RPMI7951 (cell line): ENCODE results near the gene NRL. TPM values are rescaled to one million over a fixed set of nuclear protein-coding genes. Genes with fewer than 3 reads are reported as not detected.

Experiments
- DNase-seq: peaks from one replicate; pipeline ENCODE4 v3.0.0-alpha.2; 2012; ENCODE audit warnings: low read depth
- total RNA-seq: library from RNA; depleted of rRNA; stranded (reverse); fragments of >200 nt; shearing (Covaris generic); gene quantifications from 2 replicates; pipeline ENCODE4 v1.2.3, GENCODE V29; 2014

The NRL gene
- total RNA-seq, 1 experiment from 2014 or later: 0.60 TPM

DNA sequence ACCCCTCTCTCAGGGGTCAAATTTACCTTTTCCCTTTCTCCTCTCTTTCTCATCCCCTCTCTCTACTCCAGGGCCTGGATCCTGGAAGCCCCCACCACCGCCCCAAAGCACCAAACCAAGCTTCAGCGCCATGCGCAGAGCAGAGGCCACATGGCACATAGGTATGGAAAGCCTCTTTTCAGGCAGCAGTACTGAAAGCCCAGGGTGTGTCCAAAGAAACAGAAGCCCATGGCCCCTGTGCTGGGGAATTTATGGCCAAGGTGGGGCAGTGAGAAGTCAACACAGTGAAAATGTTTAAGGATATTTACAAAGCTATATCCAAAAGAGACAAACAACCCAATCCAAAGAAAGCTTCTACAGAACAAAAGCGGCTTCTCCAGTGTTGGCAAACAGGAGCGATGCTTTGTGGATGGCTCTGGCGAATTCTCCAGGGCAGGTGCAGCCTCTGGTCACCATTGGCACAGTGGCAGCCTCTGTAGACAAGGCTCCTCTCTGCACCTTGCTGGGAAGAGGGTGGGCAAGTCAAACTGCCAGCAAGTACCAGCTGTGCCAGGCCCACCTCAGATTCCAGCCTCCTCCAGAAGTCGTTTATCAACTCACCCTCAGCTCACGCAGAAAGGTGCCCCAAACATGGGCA is 48.1 kb downstream of the NRL start:
- DNase-seq: no peak

DNA sequence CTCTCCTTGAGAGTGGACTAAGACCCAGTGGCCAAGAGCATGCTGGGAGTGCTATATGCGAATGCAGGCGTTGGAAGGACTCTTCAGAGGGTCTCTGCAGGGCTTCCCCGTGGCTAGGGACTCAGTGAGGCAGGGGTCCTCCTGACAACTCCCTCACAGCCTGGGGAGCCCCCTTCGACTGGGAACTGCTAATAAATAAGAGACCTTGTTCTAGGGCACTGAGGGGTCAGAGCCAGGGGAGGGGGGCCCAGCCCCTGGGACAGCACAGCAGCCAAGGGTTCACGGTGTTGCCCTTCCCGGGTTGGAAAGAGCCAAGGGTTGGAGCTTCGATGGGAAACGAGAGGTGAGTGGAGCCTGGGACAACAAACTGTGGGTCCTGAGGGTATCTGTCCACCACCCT is 49.3 kb downstream of the NRL start:
- DNase-seq: no peak

DNA sequence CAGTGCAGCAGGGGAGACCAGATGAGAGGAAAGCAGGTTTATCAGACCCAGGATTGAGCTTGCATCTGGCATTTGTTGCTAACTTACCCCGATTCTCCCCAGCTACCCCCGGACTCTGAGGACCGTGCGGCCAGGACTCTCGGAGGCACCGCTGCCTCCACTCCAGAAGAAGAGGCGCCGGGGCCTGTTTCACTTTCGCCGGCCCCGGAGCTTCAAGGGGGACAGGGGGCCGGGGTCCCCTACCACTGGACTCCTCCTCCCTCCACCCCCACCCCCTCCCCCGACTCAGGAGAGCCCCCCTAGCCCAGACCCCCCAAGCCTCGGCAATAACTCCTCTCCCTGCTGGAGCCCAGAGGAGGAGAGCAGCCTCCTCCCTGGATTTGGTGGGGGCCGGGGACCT is 49.9 kb downstream of the NRL start:
- no peak for DNase-seq

DNA sequence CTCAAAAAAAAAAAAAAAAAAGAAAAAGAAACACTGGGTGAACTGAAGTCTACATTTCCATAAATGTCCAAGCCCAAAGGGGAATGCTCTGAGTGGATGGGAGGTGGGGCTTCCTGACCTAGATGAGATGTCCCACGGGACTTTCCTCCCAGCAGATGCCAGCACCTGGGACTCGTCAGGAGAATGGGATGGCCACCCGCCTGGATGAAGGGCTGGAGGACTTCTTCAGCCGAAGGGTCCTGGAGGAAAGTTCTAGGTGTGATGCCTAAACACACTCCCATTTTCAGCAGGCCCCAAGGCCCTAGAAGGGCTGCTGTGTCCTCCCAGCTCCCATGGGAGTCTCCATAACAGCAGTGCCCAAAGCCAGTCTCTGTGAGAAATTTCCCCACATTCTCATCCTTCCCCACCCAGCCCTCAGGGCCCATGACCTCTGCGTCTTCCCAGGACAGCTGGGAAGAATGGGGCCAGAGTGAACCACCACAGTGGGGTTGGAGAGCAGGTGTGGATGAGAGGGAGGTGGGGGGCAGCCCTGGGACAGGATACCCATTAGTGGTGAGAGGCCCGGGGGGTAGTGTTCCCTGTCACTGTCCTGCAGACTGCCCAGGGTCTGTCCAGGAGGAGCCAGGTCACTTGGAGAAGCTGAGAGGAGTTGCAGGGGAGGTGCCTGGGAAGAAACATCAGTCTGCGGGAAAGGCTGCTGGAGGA is 50.5 kb downstream of the NRL start:
- DNase-seq: no peak

DNA sequence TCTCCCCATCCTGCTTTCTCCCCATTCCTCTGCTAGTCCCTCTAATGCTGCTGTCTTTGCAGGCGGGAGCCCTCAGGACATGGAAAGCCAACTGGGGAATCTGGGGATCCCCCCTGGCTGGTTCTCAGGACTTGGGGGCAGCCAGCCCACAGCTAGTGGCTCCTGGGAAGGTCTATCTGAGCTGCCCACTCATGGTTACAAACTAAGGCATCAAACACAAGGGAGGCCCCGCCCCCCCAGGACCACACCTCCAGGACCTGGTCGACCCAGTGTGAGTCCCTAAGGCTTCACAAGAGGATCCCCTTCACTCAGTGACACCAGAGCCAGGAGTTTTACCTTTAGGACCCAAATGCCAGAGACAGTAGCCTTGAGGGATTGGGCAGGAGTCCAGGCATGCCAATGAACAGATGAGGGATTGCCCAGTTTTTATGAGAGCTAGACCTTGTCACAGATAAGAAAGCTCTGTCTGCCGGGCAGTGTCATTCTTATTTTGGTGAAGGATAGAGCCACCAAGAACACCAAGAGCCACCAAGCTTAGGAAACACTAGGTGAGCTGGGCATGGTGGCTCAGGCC is 51.4 kb downstream of the NRL start:
- no peak for DNase-seq

DNA sequence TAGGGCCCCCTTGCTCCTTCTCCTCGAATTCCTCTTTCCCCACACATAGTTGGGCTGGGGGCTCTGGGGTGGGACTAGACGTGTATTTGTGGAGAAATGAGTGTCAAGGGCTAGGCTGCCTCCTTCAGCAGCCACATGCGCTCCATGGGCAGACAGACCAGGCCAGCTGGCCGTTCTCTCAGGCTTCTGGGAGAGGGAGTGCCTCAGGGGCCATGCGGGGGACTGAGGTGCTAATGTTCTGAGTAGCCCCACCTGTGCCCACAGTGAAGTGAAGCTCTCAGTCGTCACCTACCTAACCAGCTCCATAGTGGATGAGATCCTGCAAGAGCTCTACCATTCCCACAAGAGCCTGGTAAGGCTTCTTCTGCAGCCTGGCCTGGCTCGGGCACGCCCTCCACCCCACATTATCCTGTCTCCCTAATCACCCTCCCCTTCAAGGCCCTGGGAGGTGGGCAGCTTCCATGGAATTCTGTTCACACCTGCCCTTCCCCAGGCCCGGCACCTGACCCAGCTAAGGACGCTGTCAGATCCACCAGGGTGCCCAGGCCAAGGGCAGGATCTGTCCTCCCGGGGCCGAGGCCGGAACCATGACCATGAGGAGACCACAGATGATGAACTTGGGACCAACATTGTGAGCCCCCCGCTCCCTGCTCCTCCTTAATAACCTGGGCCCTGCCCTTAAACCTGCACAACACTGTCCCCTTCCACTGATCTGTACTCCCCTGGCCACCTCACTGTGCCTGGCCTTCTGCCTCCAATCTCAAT is 52.4 kb downstream of the NRL start:
- no peak for DNase-seq

DNA sequence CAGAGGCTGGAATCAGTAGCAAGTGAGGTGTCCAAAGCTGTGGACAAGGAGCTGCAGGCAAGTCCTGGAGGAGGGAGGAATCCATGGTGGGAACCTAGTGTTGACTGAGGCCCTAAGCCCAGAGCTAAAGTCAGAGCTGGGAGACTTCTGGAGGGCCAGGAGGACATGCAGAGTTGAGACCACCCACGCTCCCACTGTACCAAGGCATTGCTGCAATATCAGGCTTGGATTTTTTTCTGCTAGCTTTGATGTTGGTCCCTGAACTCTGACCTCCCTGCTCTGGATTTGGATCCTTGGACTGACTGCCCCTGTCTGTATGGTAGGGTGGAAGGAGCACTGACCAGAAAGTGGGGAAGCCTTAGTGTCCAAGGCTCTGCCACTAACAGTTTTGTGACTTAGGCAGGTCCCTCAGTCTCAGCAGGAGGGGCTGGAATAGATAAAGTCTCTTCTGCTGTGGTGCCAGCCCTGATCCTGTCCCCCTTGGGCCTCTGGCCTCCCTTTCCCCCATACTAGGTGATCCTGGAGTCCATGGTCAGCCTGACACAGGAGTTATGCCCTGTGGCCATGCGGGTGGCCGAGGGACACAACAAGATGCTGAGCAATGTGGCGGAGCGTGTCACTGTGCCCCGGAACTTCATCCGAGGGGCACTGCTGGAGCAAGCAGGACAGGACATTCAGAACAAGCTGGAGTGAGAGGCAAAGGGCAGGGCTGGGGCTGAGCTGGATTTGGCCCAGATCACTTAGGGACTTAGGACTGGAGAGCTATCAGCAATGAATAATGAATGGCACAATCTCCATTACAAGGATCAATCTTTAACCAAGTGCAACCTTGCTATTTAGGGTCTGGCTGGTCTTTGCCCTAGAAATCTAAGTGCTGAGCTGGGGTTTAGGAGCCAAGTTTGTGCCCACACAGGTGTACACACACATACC is 53.5 kb downstream of the NRL start:
- DNase-seq: no peak

DNA sequence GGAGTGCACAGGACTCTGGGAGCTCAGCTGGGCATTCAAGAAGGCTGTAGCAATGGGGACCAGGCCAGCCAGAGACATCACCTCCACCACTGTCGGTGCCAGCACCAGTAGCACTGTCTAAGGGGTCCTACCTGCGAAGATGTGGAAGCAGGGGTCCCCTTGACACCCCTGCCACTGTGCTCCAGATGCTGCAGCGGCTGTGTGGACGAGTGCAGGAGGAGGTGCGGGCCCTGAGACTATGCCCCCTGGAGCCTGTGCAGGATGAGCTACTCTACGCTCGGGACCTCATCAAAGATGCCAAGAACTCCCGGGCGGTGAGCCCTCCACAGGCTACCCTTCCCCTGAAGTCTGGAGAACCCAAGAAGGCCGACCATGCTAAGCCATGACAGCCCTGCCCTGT is 54.3 kb downstream of the NRL start:
- DNase-seq: no peak

DNA sequence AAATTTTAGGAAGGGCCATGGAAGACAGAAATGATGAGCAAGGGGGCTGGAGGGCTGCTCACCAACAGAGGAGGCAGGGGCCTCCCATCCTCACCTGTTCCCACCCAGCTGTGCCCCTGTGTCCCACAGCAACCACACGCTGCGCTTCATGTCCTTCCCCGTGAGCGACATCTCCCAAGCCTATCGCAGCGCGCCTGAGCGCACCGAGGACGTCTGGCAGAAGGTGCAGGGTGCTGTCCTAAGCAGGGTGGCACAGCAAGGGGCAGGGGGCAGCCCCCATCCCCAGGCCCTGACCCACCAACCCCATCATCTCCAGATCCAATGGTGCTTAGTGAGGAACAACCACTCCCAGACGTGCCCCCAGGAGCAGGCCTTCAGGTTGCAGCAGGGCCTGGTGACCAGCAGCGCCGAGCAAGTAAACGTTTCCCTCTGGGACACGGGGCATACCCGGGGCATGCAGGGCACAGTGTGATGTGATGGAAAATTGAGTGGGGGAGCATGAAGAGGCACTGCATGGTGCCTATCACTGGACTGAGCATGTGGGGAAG is 54.8 kb downstream of the NRL start:
- DNase-seq: no peak

DNA sequence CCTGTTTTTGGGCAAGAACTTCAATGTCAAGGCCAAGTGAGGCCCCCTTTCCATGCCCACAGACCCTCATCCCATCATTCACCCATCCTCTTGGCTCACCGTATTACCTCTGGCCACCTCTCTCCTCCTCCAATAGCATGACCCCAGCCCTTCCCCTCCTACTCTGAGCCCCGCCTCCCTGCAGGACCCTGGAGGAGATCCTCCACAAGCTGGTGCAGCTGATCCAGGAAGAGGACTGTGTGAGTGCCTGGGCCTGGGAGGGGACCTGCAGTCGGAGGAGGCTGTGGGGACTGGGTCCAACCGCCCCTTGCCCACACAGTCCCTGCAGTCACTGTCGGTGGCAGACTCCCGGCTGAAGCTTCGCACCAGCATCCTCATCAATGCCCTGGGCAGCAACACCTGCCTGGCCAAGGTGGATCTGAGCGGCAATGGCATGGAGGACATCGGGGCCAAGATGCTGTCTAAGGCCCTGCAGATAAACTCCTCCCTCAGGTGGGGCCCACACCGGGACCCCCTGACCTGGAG is 55.7 kb downstream of the NRL start:
- no peak for DNase-seq

DNA sequence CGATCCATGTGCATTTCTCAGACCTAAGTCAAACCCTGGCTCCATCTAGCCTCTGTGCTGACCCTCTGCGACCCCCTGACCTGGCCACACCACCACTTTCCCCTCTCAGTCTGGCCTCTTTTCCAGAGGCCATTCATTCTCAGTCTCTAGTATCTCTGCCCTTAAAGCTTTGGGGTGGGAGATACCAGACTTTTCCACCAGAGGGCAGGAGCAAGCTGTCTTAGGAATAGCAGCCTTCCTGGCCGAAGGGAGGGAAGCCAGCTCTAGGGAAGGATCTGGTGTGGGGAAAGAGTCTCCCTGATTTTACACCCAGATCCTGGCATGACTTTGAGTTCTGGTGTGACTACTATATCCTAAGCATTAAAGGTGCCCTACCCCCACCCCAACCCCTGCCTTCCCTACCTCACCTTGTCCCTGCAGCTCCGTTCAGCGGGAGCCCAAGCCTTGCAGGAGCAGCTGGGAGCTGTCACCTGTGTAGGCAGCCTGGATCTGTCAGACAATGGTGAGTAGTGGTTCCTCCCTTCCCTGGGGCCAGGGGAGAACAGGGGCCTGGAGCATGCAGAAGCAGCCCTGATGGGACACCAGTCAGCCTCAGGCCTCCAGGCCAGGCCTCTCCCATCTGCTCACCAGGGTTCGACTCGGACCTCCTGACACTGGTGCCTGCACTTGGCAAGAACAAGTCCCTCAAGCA is 56.3 kb downstream of the NRL start:
- peak; percentile 65 for DNase-seq

DNA sequence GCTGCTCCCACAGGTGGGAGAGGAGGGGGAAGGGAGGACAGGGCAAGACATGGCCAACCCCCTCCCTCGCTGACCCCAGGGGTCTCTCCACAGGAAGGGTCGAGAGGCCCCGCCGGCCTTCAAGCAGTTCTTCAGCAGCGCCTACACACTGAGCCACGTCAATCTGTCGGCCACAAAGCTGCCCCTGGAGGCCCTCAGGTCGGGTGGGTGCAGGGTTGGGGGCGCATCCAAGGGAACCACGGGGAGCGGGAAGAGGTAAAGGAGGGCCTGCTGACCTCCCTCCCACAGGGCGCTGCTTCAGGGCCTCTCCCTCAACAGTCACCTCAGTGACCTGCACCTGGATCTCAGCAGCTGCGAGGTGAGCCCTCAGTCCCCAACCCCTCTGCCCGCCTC is 56.9 kb downstream of the NRL start:
- no peak for DNase-seq

DNA sequence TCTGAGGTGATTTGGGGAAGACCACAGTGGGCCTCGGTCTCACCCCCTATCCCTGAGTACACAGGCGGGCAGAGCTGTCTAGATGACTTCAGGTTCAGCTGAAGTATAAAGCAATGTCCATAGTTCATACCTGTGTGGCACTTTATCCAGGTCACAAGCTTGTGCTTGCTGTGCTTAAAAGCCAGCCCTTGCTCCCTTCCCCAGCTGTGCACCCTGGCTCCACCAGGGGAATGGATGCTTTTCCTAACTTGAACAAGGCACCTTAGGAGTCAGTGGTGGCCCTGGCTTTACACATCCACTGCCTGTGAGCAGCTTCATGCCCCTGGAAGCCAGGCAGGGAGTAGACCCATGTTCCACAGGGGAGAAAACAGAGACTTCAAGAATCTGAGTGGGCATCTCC is 57.5 kb downstream of the NRL start:
- DNase-seq: no peak

DNA sequence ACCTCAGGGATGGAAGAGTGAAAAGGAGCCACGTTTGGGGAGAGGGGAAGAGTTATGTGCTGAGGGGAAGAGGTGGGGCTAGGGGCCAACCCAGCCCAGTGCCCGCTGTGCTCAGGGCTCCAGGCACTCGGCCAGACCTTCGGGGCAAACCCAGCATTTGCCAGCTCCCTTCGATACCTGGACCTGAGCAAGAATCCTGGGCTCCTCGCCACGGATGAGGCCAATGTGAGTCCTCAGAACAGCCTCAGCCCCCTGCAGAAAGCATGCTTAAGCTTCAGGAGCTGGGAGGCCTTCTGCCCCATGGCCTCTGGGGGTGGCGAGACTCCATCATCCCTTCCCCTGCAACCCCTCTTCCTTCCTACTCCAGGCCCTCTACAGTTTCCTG is 58.0 kb downstream of the NRL start:
- DNase-seq: no peak

DNA sequence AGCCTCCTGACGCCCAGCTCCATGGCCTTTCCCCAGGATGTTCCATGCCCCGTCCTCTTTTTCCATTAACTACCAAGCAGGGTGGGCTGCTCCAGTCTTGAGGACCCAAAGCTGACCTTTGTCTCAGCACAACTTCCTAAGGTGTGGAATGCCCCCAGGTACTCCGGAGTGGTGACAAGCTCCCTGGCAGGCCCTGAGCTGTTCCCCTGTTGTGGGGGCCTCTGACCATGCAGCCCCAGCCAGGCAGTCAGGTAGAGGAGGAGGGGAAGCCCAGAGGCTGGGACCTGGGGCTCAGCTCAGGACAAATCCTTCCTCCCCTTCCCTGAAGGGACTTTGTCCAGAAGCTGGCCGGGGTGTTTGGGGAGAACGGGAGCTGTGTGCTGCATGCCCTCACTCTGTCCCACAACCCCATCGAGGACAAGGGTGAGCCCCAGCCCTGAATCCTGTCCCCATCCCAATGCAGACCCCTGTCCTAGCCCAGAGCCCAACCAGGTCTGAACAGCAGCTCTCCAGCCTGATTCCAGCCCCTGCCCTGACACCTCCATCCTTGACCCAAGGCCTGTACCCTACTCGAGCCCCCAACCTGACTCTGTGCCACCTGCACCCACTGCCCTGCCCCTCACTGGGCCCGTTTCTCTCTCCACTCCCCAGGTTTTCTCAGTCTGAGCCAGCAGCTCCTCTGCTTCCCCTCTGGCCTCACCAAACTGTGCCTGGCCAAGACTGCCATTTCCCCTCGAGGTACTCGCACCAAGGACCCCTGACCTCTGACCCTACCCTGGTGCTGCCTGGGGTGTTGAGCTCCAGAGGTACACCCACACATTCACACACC is 58.6 kb downstream of the NRL start:
- no peak for DNase-seq

DNA sequence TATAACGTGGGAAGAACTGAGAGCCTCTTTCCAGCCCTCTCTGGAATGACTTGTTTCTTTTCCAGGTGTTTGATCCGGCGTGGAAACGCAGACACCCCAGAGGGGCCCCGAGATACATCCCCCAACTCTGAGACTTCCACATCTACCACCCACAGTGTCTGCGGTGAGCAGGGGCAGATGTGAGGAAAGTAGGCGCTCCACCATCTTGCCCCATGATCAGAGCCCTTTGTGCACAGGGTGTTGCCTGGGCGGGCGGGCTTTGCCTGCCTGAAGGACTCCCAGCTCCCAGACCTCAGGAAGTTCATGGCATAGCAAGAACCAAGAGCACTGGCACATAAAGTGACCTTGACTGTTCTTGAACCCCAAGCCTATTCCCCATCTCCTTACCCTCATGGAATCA is 60.1 kb downstream of the NRL start:
- no peak for DNase-seq

DNA sequence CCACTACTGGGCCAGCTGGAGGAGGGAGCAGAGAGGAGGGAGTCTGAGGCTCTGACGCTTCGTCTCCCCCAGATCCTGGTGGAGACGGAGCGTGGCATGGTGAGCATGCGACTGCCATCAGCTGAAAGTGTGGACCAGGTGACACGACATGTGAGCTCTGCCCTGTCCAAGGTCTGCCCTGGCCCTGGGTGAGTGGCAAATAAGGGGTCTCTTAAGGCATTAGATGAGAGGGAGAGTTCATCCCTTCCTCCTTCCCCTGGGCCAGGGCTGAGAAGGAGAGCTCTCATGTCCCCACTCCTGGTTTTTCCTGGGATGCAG is 60.5 kb downstream of the NRL start:
- DNase-seq: no peak

DNA sequence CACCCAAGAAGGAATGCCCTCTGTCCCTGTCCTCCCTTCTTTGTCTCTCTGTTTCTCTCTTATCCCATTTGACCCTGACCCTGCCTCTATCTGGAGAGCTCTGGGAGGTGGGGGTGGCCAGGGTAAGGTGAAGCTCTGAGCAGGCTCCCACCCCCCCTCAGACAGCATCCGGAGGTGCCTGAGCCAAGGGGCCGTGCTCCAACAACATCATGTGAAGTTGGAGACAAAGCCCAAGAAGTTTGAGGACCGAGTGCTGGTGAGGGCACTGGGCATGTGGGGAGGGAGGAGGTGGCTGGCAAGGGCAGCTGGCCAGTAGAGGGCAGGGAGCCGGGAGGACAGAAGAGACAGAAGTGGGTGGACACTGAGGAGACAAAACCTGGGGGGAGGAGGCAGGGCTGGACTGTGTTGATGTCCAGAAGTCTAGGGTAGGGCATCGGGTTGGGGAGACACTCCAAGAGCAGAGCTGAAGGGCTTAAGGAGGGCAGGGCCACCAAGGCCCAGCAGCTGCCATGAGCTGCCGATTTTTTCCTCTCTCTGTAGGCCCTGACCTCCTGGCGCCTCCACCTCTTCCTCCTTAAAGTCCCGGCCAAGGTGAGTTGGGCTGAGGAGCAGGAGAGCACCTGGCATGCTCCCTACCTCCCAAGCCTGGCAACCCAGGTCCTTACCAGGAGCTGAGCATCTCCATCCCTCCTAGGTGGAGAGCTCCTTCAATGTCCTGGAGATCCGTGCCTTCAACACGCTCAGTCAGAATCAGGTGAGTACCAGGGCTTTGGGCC is 61.0 kb downstream of the NRL start:
- DNase-seq: no peak
